CD4-positive, alpha-beta T cell treated with Interleukin-15 for 1 hour (primary cell): ENCODE results near the gene SLC26A1.

Source experiments
- DNase-seq: peaks from one replicate; pipeline ENCODE4 v3.0.0-alpha.2; 2020

Gene SLC26A1

GRCh38 chr4:997375-998071, 4.3 kb upstream of the SLC26A1 start:
- DNase-seq, result no peak

- no peak for DNase-seq
Measured at GRCh38 chr4:996997-997374, 3.8 kb upstream of the SLC26A1 start.

GRCh38 chr4:996030-996996, 3.1 kb upstream of the SLC26A1 start:
- no peak for DNase-seq

GRCh38 chr4:995311-996026, 2.3 kb upstream of the SLC26A1 start:
- no peak for DNase-seq

- DNase-seq, result no peak
Measured at GRCh38 chr4:992297-993110, 700 bp downstream of the SLC26A1 start.

- no peak for DNase-seq
Measured at GRCh38 chr4:991451-992296, 1.5 kb downstream of the SLC26A1 start.

- no peak for DNase-seq
Measured at GRCh38 chr4:990746-991367, 2.3 kb downstream of the SLC26A1 start.

- no peak for DNase-seq
Measured at GRCh38 chr4:989722-990471, 3.3 kb downstream of the SLC26A1 start.

GRCh38 chr4:988726-989721, 4.2 kb downstream of the SLC26A1 start:
- DNase-seq, result no peak

- DNase-seq, result no peak
Measured at GRCh38 chr4:987624-988513, 5.3 kb downstream of the SLC26A1 start.

- peak; percentile 85 for DNase-seq
Measured at GRCh38 chr4:986879-987623, 6.2 kb downstream of the SLC26A1 start, which contains the start of gene IDUA. TSS of gene IDUA (plus strand) at chr4:987044. CDS start at chr4:987085, 41 bp downstream.

- no peak for DNase-seq
Measured at GRCh38 chr4:986428-986878, 6.8 kb downstream of the SLC26A1 start.

- DNase-seq, result peak; percentile 71
Measured at GRCh38 chr4:985123-985830, 7.9 kb downstream of the SLC26A1 start.

- DNase-seq, result no peak
Measured at GRCh38 chr4:984336-985054, 8.7 kb downstream of the SLC26A1 start.

- no peak for DNase-seq
Measured at GRCh38 chr4:982814-983213, 10.4 kb downstream of the SLC26A1 start.

- no peak for DNase-seq
Measured at GRCh38 chr4:982291-982690, 10.9 kb downstream of the SLC26A1 start.
